Smooth muscle cell (in vitro differentiated cells): ENCODE results near the gene SPNS3. TPM values are rescaled to one million over a fixed set of nuclear protein-coding genes. Genes with fewer than 3 reads are reported as not detected.

Experiments used
- DNase-seq: peaks from one replicate; lab custom pipeline; 2025; ENCODE audit not compliant: unreplicated experiment; lab: John Stamatoyannopoulos, UW
- H2AFZ ChIP-seq: fragments of 200-600 bp; sonication (generic); 2 replicates; pipeline ENCODE4 v1.6.0; 2016; ENCODE audit warnings: antibody characterized with exemption, low read depth, mild to moderate bottlenecking
- H3F3A ChIP-seq: fragments of 200-600 bp; sonication (generic); 2 replicates; pipeline ENCODE4 v1.6.0; 2017; ENCODE audit warnings: antibody characterized with exemption, low read depth
- H3K27ac ChIP-seq: fragments of 200-600 bp; sonication (generic); 2 replicates; pipeline ENCODE4 v1.5.1; 2016; ENCODE audit warnings: low read depth, mild to moderate bottlenecking
- H3K27me3 ChIP-seq: fragments of 200-600 bp; sonication (generic); 2 replicates; pipeline ENCODE4 v1.6.1; 2016; ENCODE audit warnings: low read depth, mild to moderate bottlenecking
- H3K36me3 ChIP-seq: fragments of 200-600 bp; sonication (generic); 2 replicates; pipeline ENCODE4 v1.5.1; 2016; ENCODE audit warnings: low read depth
- H3K4me1 ChIP-seq: fragments of 200-600 bp; sonication (generic); 2 replicates; pipeline ENCODE4 v1.5.1; 2016; ENCODE audit warnings: low read depth
- H3K4me2 ChIP-seq: fragments of 200-600 bp; sonication (generic); 2 replicates; pipeline ENCODE4 v1.6.0; 2016; ENCODE audit warnings: mild to moderate bottlenecking
- H3K4me3 ChIP-seq: fragments of 200-600 bp; sonication (generic); 2 replicates; pipeline ENCODE4 v1.5.1; 2016; ENCODE audit warnings: mild to moderate bottlenecking
- H3K79me2 ChIP-seq: fragments of 200-600 bp; sonication (generic); 2 replicates; pipeline ENCODE4 v1.6.0; 2016; ENCODE audit warnings: low read depth, mild to moderate bottlenecking
- H3K9ac ChIP-seq: fragments of 200-600 bp; sonication (generic); 2 replicates; pipeline ENCODE4 v1.6.0; 2016; ENCODE audit warnings: low read depth
- H3K9me3 ChIP-seq: fragments of 200-600 bp; sonication (generic); replicated peaks from 2 replicates; pipeline ENCODE4 v1.5.1; 2016; ENCODE audit warnings: low read depth
- H4K20me1 ChIP-seq: fragments of 200-600 bp; sonication (generic); 2 replicates; pipeline ENCODE4 v1.6.0; 2016; ENCODE audit warnings: low read depth
- WGBS: methylation state at CpG from one replicate; pipeline ENCODE4 v1.1.7; 2016; ENCODE audit warnings: low lambda C conversion rate; 5-methylcytosine and 5-hydroxymethylcytosine counted together
- polyA plus RNA-seq: library from polyadenylated mRNA; unstranded; fragments of >200 nt; fragmentation: Nextera tagmentation; extraction: Ambion mirVana; gene quantifications from 2 replicates; pipeline ENCODE4 v1.2.1, GENCODE V29; 2016
- total RNA-seq: library from RNA; depleted of rRNA; stranded (reverse); fragments of >200 nt; gene quantifications from 2 replicates; pipeline ENCODE4 v1.2.3, GENCODE V29; 2014
- TF ChIP-seq, protein P1 (sequence below): fragments of 200-600 bp; sonication (generic); IDR thresholded peaks from 2 replicates; pipeline ENCODE4 v1.5.1; 2017; ENCODE audit warnings: borderline replicate concordance, mild to moderate bottlenecking, antibody characterized with exemption; ENCODE audit not compliant: insufficient read depth, poor library complexity, severe bottlenecking

Gene SPNS3
- total and polyA plus RNA-seq, 2 experiments from 2014 or later: not detected

DNA sequence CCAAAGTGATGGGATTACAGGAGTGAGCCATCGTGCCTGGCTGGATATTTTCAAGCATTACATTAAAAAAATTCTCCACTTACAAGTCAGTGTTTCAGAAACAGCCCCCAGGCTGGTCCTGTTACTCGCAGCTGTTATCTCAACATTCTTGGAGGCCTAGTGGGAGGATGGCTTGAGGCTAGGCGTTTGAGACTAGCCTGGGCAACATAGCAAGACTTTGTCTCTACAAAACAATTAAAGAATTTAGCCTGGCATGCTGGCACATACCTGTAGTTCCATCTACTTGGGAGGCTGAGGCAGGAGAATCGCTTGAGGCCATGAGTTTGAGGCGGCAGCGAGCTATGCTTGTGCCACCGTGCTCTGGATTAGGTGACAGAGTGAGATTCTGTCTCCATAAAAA, 26.5 kb upstream of the SPNS3 start:
- H3K4me1 ChIP-seq: no peaks in the 10 kb centered on the region
- H3K9ac ChIP-seq: no peak overlapping the region
- H3K4me2 ChIP-seq: no peak overlapping the region
- TF ChIP-seq, protein P1, sequence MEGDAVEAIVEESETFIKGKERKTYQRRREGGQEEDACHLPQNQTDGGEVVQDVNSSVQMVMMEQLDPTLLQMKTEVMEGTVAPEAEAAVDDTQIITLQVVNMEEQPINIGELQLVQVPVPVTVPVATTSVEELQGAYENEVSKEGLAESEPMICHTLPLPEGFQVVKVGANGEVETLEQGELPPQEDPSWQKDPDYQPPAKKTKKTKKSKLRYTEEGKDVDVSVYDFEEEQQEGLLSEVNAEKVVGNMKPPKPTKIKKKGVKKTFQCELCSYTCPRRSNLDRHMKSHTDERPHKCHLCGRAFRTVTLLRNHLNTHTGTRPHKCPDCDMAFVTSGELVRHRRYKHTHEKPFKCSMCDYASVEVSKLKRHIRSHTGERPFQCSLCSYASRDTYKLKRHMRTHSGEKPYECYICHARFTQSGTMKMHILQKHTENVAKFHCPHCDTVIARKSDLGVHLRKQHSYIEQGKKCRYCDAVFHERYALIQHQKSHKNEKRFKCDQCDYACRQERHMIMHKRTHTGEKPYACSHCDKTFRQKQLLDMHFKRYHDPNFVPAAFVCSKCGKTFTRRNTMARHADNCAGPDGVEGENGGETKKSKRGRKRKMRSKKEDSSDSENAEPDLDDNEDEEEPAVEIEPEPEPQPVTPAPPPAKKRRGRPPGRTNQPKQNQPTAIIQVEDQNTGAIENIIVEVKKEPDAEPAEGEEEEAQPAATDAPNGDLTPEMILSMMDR: no peak
- no peak overlapping the region for H3K4me3 ChIP-seq
- H3K9me3 ChIP-seq: no peaks in the 10 kb centered on the region
- no peaks in the 10 kb centered on the region for H3K27me3 ChIP-seq
- H3K27ac ChIP-seq: no peak overlapping the region
- no peak overlapping the region for H2AFZ ChIP-seq
- WGBS: 35% methylated on average over 7 of the region's 7 CpGs
- H3K79me2 ChIP-seq: no peaks in the 10 kb centered on the region
- no peak for DNase-seq
- no peaks in the 10 kb centered on the region for H3F3A ChIP-seq
- no peaks in the 10 kb centered on the region for H4K20me1 ChIP-seq
- H3K36me3 ChIP-seq: no peaks in the 10 kb centered on the region

DNA sequence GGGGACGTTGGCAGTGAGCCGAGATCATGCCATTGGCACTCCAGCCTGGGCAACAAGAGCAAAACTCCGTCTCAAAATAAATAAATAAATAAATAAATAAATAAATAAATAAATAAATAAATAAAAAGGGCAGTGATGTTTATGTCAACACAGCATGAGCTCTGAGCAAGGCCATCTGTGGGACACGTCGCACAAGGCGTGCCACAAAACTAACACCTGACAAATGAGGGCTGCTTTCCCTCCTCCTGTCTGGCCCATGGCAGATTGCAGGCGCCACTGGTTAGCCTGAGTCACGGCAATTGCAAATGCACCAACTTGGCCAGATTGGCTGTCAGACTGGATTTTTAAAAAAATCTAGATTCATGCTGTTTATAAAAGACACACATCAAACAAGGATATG, 25.9 kb upstream of the SPNS3 start:
- Histone ChIP-seq H3K27ac (peak overlapping the region; percentile 42), H2AFZ (no peak overlapping the region), H3F3A (no peaks in the 10 kb centered on the region), H3K79me2 (no peaks in the 10 kb centered on the region), H3K4me3 (no peak overlapping the region), H3K36me3 (no peaks in the 10 kb centered on the region), H3K9ac (no peak overlapping the region), H3K27me3 (no peaks in the 10 kb centered on the region), H3K9me3 (no peaks in the 10 kb centered on the region), H4K20me1 (no peaks in the 10 kb centered on the region), H3K4me2 (no peak overlapping the region), H3K4me1 (no peaks in the 10 kb centered on the region)
- no peak for DNase-seq
- TF ChIP-seq, protein P1: no peak
- WGBS: 78% methylated on average over 8 of the region's 8 CpGs

DNA sequence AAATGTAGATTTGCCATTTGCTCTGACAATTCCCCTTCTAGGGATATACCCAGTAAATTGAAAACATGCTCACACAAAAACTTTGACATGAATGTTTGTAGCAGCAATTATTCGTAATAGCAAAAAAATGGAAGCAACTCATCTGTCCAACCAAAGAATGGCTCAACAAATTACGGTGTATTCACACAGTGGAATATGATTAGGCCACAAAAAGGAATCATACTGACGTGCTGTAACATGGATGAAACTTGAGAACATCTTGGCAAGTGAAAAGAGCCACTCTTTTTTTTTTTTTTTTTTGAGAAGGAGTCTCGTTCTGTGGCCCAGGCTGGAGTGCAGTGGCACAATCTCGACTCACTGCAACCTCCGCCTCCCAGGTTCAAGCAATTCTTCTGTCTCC, 24.1 kb upstream of the SPNS3 start:
- WGBS: 86% methylated on average over 6 of the region's 6 CpGs
- TF ChIP-seq, protein P1: no peak
- H2AFZ ChIP-seq: no peak overlapping the region
- no peaks in the 10 kb centered on the region for H3F3A ChIP-seq
- H3K27me3 ChIP-seq: no peaks in the 10 kb centered on the region
- H3K4me2 ChIP-seq: no peak overlapping the region
- no peak for DNase-seq
- no peak overlapping the region for H3K4me3 ChIP-seq
- H3K27ac ChIP-seq: no peak overlapping the region
- H3K9me3 ChIP-seq: no peaks in the 10 kb centered on the region
- no peaks in the 10 kb centered on the region for H3K4me1 ChIP-seq
- H3K9ac ChIP-seq: no peak overlapping the region
- no peaks in the 10 kb centered on the region for H3K79me2 ChIP-seq
- no peaks in the 10 kb centered on the region for H4K20me1 ChIP-seq
- no peaks in the 10 kb centered on the region for H3K36me3 ChIP-seq

DNA sequence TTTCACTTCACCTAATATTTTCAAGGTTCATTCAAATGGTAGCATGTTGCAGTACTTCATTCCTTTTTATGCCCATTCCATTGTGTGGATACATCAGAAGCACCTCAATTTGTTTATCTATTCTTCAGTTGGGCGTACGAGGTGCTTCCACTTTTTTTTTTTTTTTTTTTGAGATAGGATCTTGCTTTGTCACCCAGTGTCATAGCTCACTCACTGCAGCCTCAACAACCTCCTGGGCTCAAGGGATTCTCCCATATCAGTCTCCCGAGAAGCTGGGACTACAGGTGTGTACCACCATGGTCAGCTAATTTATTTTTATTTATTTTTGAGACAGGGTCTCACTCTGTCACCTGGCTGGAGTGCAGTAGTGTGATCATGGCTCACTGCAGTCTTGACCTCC, 22.5 kb upstream of the SPNS3 start:
- Histone ChIP-seq H3K9ac (no peak overlapping the region), H3K4me1 (no peaks in the 10 kb centered on the region), H3K27ac (no peak overlapping the region), H3K9me3 (no peaks in the 10 kb centered on the region), H3K4me3 (no peak overlapping the region), H3K36me3 (no peaks in the 10 kb centered on the region), H3K27me3 (no peaks in the 10 kb centered on the region), H4K20me1 (no peaks in the 10 kb centered on the region), H3F3A (no peaks in the 10 kb centered on the region), H3K4me2 (no peak overlapping the region), H2AFZ (no peak overlapping the region), H3K79me2 (no peaks in the 10 kb centered on the region)
- DNase-seq: no peak
- TF ChIP-seq, protein P1: no peak
- 91% methylated on average over 3 of the region's 3 CpGs for WGBS
